Measurements from ENCODE around the gene WDFY2.

DNA sequence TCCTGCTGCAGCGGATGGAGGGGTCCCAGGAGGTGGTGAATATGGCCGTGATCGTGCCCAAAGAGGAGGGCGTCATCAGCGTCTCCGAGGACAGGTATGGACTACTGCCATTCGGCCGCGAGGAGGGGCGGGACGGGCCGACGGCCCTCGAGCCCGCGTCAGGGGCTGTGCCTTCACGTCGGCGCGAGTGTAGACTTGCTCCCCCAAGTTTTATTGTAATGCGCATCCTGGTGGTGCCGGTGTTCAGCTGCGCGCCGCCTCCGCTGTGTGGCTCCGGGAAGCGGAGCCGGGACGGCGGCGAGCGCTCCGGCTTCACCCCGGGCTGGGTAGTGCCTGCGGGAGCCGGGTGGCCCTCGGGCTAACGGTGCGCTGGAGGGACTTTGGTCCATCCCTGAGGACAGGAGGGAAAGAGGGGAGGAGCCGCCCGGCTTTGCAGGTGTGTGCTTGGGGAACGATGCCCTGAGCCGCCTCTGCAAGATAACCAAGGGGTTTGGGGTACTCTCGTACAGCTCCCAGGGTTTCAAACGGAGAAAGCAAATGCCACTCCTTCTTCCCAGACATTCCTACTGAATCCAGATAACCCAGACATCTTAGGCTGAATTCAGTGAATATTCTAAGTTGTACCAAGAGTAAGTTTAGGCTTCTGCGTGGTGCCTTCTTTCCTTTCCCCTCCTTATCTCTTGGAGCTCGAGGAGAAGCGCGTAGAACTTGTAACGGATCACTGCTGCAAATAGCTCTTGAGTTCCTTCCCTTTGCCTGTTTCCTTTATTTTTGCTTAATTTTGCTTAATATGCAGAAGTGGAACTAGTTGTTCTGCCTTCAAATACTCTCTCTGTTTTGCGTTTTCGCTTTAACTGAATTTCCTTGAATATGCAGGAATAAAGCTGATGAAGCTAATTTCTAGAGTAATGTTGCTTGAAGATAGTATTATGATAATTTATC is 740 bp downstream of the WDFY2 start:
- no peak for TF ChIP-seq CTCF (IDR thresholded peaks at IDR 0.05; ENCODE audit: insufficient read depth, low read depth, low read length)
- TF ChIP-seq EZH2 (IDR thresholded peaks at IDR 0.05; ENCODE audit: insufficient read depth, low read length): no peak
